ENCODE data around the gene CDK13. TPM values are rescaled to one million over a fixed set of nuclear protein-coding genes. Genes with fewer than 3 reads are reported as not detected.

CDK13 gene
- 10 to 100 TPM; 56.7 to 91.6 TPM for total RNA-seq

DNA sequence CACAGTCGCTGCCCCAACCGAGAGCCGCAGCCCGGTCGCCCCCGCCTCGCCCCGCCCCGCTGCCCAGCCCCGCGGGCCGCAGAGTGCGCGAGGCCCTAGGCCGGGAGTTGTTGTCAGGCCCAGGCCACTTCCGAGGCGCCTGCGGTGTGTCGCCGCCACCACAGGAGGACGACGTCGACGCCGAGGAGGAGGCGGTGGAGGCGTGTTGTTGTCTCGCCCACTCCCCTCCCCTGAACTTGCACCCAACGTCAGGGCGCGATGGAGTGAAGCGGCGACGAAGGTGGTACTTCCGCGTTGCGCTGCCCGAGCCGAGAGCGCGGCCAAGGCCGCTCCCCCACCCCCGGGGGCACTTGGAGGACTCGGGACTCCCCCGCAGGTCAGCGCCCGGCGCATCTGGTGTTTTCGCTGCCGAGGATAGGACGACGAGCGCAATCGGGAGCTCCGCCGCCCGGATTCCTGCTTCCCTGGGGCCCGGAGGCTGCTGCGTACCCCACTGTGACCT, at the start of gene CDK13:
Gene CDK13 (plus strand): TSS at position 286 of the 502 bp plus-strand sequence. CDS start 386 bp downstream, outside the sequence.
- Histone ChIP-seq H3K27ac (peak within 1 kb of the TSS; percentile 99), H3K4me3 (peak within 1 kb of the TSS; percentile 88 to 90), H3K9me3 (no peaks in the 10 kb centered on the region), H3K27me3 (replicated peaks; ENCODE audit: insufficient read depth) (no peaks in the 10 kb centered on the region), H3K4me1 (replicated peaks) (no peaks in the 10 kb centered on the region), H3K36me3 (no peaks in the 10 kb centered on the region)
- WGBS = under 1% methylated on average over 54 of the region's 59 CpGs
- TF ChIP-seq, protein P1, sequence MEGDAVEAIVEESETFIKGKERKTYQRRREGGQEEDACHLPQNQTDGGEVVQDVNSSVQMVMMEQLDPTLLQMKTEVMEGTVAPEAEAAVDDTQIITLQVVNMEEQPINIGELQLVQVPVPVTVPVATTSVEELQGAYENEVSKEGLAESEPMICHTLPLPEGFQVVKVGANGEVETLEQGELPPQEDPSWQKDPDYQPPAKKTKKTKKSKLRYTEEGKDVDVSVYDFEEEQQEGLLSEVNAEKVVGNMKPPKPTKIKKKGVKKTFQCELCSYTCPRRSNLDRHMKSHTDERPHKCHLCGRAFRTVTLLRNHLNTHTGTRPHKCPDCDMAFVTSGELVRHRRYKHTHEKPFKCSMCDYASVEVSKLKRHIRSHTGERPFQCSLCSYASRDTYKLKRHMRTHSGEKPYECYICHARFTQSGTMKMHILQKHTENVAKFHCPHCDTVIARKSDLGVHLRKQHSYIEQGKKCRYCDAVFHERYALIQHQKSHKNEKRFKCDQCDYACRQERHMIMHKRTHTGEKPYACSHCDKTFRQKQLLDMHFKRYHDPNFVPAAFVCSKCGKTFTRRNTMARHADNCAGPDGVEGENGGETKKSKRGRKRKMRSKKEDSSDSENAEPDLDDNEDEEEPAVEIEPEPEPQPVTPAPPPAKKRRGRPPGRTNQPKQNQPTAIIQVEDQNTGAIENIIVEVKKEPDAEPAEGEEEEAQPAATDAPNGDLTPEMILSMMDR (IDR thresholded peaks at IDR 0.05) = peak in 1 of 4 experiments; percentile 4
- TF ChIP-seq POLR2AphosphoS5 (IDR thresholded peaks at IDR 0.05) (peak; percentile 34), POLR2A (IDR thresholded peaks at IDR 0.05) (peak; percentile 37)
- peak; percentile 74 for DNase-seq (ENCODE audit: low spot score)
- intact Hi-C loops (cut with DNase I) = loop anchor here (2.0 kb wide), 2 partner anchors 105 to 185 kb away; partner anchors contain the start of genes MPLKIP and SUGCT

DNA sequence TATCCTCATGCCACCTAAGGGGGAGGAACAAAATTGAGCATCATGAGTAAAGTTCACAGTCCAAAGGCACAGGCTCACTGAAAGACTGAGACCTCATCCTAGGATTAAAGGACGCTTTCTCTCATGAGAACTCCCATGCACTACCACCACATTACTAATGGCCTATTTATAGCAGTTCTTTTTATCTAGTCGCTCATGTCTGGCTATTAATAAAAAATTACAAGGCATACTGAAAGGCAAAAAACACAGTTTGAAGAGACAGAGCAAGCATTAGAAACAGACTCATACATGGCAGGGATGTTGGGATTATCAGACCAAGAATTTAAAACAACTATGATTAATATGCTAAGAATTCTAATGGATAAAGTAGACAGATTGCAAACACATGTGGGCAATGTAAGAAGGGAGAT, 46.0 kb upstream of the CDK13 start:
- TF ChIP-seq POLR2AphosphoS5 (IDR thresholded peaks at IDR 0.05) = no peak
- TF ChIP-seq, protein P1 (IDR thresholded peaks at IDR 0.05) = no peak
- TF ChIP-seq POLR2A (IDR thresholded peaks at IDR 0.05) = no peak
- H3K27ac ChIP-seq = no peak overlapping the region
- no peak for DNase-seq (ENCODE audit: low spot score)
- no peaks in the 10 kb centered on the region for H3K36me3 ChIP-seq
- H3K27me3 ChIP-seq (replicated peaks; ENCODE audit: insufficient read depth) = peaks cover 3% of the 10 kb centered on the region
- no peak overlapping the region for H3K4me3 ChIP-seq
- intact Hi-C loops (cut with DNase I) = no loop called here
- H3K9me3 ChIP-seq = no peaks in the 10 kb centered on the region
- no peaks in the 10 kb centered on the region for H3K4me1 ChIP-seq (replicated peaks)
- WGBS = 83% methylated on average over 2 of the region's 2 CpGs

DNA sequence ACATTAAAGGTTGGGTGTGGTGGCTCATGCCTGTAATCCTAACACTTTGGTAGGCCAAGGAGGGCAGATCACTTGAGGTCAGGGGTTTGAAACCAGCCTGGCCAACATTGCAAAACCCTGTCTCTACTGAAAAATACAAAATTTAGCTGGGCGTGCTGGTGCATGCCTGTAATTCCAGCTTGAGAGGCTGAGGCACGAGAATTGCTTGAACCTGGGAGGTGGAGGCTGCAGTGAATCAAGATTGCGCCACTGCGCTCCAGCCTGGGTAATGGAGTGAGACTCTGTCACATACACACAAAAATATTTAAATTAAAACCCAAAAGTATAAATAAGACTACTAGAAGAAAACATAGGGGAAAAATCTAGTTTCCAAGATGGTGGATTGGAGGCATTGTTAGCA, 41.9 kb upstream of the CDK13 start:
- Histone ChIP-seq H3K36me3 (no peaks in the 10 kb centered on the region), H3K27me3 (replicated peaks; ENCODE audit: insufficient read depth) (peaks cover 1% of the 10 kb centered on the region), H3K9me3 (no peaks in the 10 kb centered on the region), H3K27ac (no peak overlapping the region), H3K4me1 (replicated peaks) (no peaks in the 10 kb centered on the region), H3K4me3 (no peak overlapping the region)
- no peak for TF ChIP-seq POLR2AphosphoS5 (IDR thresholded peaks at IDR 0.05)
- TF ChIP-seq, protein P1 (IDR thresholded peaks at IDR 0.05) = no peak
- TF ChIP-seq POLR2A (IDR thresholded peaks at IDR 0.05) = no peak
- intact Hi-C loops (cut with DNase I) = no loop called here
- no peak for DNase-seq (ENCODE audit: low spot score)
- WGBS = 94% methylated on average over 4 of the region's 4 CpGs

DNA sequence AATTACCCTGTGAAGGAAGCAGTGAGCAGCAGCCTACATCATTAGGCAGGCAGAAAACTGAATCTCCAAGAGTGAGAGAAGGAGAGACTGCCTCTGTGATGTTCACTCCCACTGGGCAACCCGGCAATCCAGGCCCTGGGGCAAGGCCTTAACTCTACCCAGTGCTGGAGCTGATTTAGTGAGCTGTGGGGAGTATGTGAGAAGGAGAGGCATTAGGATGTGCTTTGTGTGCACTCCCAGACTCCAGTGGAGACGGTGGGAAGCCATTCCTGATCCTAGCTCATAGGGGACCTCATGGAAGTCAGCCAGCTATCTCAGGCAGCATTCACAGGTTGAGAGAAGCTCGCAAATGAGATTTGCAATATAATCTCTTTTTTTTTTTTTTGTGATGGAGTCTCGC, 41.1 kb upstream of the CDK13 start:
- intact Hi-C loops (cut with DNase I) = no loop called here
- TF ChIP-seq POLR2AphosphoS5 (IDR thresholded peaks at IDR 0.05) (no peak), POLR2A (IDR thresholded peaks at IDR 0.05) (no peak)
- TF ChIP-seq, protein P1 (IDR thresholded peaks at IDR 0.05) = no peak
- no peak overlapping the region for H3K4me3 ChIP-seq
- peaks cover 1% of the 10 kb centered on the region for H3K27me3 ChIP-seq (replicated peaks; ENCODE audit: insufficient read depth)
- H3K4me1 ChIP-seq (replicated peaks) = no peaks in the 10 kb centered on the region
- 89% methylated on average over 4 of the region's 4 CpGs for WGBS
- no peak for DNase-seq (ENCODE audit: low spot score)
- H3K9me3 ChIP-seq = no peaks in the 10 kb centered on the region
- H3K36me3 ChIP-seq = no peaks in the 10 kb centered on the region
- H3K27ac ChIP-seq = no peak overlapping the region

DNA sequence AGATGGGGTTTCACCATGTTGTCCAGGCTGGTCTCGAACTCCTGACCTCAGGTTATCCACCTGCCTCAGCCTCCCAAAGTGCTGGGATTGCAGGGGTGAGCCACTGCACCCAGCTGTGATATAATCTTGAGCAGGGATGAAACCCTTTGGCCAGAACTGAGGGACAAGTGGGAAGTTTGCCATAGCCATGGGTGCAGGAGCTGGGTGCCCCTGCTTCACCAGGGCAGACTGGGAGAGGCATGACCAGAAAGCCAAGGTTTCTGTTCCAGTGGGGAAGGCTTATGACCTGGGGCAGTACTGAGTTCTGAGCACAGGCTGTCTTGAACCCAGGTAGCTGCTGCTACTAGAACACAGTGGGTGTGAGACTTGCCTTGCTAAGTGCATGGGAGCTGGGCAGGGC, 40.5 kb upstream of the CDK13 start:
- H3K27me3 ChIP-seq (replicated peaks; ENCODE audit: insufficient read depth) = peaks cover 1% of the 10 kb centered on the region
- no peak for DNase-seq (ENCODE audit: low spot score)
- intact Hi-C loops (cut with DNase I) = no loop called here
- H3K4me1 ChIP-seq (replicated peaks) = no peaks in the 10 kb centered on the region
- H3K36me3 ChIP-seq = no peaks in the 10 kb centered on the region
- H3K27ac ChIP-seq = no peak overlapping the region
- no peaks in the 10 kb centered on the region for H3K9me3 ChIP-seq
- TF ChIP-seq POLR2A (IDR thresholded peaks at IDR 0.05) (no peak), POLR2AphosphoS5 (IDR thresholded peaks at IDR 0.05) (no peak)
- H3K4me3 ChIP-seq = no peak overlapping the region
- 91% methylated on average over 1 of the region's 1 CpG for WGBS
